ENCODE results near the gene MOGAT1.
"Not testable (repeated sequence)": the region's sequence is repeated elsewhere in the genome, so short reads cannot be mapped to it uniquely, and the experiment has no call there.

The MOGAT1 gene

DNA sequence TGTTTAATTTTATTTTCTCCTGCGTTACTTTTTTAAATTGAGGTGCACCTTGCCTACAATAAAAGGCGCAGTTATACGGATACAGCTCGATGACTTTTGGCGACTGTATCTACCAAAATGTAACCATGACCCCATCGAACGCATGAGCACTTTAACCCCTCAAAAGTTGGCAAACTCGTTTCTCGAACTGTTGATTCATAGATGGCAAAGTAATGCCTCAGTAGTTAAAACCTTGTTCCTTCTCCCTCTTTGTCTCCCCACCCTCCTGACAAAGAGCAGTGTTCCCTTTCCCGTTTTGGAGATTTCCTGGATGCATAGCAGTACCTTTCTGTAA is 577 bp downstream of the MOGAT1 start:
- no peak for DNase-seq

DNA sequence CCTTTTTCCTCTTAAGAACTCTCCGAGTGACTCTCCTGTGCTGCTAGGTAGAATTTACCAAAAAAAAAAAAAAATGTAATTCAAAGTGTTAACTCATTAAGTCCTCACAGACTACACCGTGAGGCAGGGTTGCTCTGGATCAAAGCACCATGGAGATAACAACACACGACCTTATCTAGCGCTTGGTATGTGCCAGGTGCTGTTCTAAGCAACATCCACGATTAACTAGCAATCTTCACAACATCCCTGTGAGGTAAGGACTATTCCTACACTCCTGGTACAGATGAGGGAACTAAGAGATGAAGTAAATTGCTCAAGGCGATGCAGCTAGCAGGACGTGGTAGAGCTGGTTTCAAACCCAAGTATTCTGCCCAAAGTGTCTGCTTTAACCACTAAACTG is 1.8 kb downstream of the MOGAT1 start:
- DNase-seq, result no peak

DNA sequence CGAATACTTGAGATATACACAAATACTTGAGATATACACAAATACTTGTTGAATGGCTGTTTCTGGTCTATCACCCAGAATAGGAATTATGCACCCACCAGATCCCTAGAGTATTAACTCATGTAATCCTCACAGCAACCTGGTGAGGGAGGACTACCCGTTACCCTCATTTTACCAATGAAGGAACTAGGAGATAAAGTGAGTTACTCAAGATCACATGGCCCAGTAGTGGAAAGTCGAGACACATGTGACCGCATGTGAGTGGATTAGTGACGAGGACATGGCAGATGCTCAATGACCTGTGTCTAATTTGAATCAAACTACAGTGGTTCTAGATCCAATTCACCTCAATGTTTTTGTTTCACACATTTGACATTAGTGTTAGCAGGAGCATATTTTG is 2.4 kb downstream of the MOGAT1 start:
- DNase-seq, result no peak

DNA sequence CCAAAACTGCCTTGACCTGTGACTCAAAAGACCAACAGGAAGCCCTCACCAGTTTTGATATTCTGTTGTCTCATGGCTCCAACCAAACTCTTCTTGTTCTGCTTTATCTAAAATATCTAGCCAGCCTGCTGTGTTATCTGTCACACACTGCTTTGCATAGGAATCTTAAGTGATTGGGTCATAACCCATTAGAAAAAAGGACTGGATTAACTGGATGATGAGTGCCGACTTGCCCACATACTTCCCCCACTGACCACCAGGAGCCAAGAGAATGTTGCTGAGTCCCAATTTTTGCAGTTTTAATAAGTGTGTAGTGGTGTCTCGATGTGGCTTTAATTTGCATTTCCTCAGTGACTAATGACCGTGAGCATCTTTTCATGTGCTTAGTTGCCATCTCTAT is 6.5 kb downstream of the MOGAT1 start:
- no peak for DNase-seq

DNA sequence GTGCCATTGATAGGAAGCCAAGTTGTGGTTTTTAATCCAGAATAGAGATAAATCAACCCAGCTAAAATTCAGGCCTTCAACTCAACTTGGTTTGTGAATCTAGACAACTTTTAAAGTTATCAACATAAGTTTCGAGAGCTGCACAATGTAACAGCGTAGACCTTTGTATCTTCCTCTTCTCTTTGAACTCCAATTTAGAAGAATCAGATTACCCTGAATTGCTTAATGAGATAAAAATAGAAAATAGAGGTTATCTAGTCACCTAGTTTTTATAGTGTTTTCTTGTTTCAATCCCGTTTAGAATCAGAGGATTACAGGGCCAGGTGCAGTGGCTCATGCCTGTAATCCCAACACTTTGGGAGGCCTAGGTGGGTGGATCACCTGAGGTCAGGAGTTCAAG is 12.3 kb downstream of the MOGAT1 start:
- DNase-seq, result no peak

DNA sequence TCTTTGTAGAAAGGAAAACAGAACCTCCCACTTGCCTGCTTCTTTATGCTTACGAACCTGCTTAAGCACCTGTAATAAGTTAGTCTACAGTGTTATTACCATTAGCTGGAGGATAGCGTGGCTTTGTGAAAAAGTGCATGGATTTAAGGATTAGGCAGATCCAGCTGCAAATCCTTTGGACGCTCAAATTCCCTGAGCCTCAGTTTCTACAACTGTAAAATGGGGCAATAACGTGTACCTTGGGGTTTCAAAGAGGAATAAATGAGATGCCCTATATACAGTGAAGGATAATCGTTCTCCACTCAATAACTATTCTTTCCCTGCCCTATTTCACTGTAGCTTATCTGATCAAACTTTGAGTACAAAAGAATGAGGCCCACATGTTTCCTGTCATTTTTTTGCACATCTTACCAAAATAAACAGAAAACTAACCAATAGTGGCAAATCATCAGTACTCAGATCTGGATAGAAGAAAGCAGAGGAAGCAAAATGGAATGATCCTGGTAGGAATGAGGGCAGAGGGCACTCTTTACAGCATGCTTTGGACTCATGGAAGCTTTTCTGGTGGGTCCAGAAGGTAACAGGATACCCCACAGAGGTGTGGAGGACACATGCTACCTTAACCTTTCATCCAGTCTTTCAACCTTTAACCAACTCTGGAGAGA is 14.8 kb downstream of the MOGAT1 start:
- DNase-seq, result no peak

DNA sequence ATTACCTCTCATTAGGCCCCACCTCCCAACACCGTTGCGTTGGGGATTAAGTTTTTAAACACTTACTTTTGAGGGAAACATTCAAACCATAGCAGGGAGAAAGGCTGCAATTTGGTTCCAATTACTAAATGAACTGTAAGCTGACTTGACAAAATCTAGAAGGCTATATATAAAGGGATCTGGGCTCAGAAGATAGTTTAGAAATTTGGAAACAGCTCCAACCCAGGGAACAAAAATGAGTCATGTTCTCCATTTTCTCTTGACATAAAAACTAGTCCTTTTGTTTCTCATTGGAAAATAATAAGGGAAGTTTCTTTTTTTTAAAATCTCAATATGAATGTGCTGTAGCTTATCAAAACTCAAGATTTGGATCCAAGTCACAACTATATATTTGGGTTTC is 17.5 kb downstream of the MOGAT1 start:
- no peak for DNase-seq

DNA sequence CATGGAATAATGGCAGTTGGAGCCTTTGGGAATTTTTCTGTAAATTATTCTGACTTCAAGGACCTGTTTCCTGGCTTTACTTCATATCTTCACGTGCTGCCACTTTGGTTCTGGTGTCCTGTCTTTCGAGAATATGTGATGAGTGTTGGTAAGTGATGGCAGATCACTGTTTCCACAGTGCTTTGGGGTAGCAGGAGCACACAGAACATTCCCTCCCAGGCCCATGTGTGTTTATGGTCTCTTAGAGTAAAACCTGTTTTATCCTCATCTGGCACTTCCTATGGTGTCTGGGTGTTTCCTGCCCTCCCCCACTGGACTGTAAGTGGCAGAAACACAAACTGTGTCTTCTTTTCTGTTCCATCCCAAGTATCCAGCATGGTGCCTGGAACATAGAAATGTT is 17.9 kb downstream of the MOGAT1 start:
- no peak for DNase-seq

DNA sequence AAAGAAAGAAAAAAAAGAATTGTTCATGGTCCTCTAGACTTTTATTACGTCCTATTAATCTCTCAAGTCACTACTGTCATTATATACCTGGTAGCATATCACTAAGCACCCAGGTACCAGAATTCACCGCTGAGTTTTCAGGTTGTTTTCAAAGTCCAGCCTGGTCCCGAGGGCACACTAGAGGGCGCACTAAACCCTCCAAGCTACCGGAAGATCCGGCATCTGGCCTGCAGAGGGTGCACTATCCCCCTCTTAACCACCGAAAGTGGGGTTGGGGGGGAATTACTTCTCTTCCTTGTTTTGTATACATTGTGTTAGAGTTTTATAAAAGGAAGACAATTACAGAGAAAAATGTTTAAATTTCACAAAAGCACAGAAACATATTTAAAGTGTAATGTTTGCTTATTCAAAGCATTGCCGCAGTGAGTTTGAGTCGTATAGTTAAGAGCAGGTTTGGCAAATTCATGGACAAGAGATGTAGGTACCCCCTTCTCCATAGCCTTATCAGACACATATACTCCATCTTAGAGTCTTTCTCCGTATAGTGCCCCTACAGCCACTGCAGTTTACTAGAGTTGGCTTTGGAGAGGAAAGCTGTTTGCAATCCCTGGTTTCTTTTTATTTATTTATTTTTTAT is 19.2 kb downstream of the MOGAT1 start:
- DNase-seq, result peak; percentile 48

DNA sequence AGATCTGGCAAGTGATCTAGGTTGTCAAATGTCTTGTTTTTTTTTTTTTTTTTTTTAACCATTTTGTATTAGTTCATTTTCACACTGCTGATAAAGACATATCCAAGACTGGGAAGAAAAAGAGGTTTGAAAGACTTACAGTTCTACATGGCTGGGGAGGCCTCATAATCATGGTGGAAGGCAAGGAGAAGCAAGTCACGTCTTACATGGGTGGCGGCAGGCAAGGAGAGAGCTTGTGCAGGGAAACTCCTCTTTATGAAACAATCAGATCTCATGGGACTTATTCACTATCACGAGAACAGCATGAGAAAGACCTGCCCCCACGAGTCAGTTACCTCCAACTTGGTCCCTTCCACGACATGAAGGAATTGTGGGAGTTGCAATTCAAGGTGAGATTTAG is 22.0 kb downstream of the MOGAT1 start:
- DNase-seq, result not testable (repeated sequence)

DNA sequence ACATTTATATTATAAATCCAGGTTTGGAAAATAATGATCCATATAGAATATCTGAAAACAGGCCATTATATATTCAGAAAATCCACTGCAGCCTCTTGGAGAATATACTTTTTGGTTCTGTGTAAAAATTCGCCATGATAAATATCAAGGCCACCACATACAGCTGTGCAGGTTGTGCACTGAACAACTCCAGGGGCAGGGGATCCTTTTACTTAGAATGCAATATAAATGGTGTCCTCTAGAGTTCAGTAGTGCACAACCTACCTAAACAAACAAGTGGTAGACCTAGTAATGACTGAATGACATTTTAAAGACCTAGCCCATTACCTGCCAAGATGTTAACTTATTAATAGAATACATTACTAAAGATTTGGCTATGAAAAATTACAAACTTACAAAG is 22.4 kb downstream of the MOGAT1 start:
- no peak for DNase-seq

DNA sequence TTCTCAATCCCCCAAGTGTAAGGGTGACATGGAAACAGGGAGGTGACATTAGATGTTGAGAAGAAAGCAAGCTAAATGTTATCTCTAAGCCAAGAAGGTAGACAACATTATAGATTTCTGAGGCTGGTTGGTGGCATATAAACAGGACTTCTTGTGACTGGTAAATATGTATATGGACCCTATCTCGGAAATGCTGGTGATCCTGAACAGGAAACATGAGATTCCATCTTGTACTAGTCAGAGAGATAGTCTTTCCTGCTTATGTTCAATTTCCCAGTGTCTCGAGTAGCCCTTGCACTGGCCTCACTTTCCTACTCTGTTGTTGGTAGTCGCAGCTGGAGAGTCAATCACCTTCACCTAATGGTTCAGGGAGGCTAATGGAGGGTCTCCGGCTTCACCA is 26.8 kb downstream of the MOGAT1 start:
- no peak for DNase-seq

DNA sequence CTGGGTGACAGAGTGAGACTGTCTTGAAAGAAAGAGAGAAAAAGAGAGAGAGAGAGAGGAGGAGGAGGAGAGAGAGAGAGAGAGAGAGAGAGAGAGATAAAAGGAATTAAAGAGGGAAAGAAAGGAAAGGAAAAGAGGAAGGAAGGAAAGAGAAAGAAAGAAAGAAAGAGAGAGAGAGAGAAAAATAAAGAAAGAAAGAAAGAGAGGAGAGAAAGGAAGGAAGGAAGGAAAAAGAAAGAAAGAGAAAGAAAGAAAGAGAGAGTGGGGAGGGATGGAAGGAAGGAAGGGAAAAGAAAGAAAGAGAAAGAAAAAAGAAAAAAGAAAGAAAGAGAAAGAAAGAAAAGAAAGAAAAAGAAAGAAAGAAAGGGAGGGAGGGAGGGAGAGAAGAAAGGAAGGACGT is 29.8 kb downstream of the MOGAT1 start:
- no peak for DNase-seq

DNA sequence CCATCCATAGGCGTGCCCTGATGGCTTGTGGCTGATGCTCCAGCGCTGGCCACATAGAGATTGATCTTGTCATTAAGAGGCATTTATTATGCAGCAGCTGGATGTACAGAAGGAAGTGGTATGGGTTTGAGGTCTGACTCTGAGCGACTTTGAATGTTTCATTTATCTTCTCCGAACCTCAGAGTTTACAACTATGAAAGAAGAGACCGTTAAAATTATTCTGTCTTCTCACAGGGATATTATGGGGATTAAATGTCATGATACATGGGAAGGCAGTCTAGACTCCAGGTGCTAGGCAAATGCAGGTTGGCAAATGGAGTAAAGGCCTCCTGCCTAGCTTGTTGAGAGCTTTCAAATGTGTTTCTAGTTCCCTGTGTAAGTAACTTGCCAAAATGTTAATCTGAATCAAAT is 30.3 kb downstream of the MOGAT1 start:
- no peak for DNase-seq

DNA sequence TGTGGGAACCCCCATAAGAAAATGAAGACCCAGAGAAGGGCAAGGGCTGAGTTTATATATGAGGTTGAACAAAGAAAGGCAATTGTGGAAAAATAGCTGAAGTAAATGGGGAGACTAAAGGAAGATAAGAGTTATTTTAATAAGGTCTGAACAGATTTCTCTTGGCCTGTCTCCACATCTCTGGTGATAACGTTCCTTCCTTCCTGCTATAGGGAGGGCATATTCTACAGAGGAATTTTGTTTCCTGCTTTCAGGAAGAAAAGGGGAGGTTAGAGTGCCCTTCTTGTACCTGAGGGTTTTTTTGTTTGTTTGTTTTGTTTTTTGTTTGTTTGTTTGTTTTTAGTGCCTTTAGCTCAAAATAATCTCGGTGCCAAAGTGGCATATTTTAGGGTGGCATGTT is 31.6 kb downstream of the MOGAT1 start:
- no peak for DNase-seq

DNA sequence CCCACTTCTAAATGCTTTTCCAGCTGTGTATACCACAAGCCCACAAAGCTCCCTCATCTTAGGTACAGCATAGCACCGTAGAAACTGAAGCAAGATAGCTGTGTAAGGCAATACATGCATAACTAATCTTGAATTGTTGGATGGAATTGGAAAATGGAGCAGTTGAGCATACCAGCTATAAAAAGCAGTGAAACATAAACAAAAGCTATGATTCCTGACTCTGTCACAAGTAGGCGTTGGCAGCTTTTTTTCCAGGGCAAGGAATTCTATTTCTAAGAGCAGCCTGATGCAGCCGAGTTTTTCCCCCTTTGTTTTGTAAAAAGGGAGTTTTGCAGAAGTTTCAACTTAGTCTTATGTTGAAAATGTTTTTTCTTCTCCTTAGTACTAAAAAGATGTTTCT is 32.4 kb downstream of the MOGAT1 start:
- no peak for DNase-seq

DNA sequence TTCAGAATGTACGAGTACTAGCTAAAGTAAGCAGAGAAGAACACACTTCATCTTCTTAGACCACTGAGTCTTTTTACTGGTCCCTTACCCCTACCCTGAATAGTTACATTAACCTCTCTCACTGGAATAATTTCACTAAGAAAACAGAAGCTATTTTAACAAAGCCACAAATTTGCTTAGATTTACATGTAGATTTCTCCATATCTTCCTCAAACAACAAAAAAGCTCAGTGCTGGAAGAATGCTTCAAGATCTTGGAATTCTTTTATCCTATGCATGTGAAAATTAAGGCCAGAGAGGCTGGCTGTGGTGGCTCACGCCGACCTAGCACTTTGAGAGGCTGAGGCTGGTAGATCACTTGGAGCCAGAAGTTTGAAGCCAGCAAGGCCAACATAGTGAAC is 35.2 kb downstream of the MOGAT1 start:
- no peak for DNase-seq

DNA sequence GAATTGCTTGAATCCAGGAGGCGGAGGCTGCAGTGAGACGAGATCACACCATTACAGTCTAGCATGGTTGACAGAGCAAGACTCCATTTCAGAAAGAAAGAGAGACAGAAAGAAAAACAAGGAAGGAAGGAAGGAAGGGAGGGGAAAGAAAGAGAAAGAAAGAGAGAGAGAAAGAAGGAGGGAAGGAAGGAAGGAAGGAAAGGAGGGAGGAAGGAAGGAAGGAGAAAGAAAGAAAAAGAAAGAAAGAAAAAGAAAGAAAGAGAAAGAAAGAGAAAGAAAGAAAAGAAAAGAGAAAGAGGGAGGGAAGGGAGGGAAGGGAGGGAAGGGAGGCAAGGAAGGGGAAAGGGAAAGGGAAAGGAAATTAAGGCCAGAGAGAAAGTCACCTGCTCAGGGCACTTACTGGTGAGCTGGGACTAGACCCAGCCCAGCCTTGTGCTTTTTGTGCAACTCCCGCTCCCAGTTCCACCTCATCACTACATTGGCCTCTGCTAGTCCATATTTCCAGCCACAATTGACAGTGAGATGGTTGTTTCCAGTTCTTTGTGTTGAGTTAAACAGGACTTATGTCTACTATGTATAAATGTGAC is 35.7 kb downstream of the MOGAT1 start:
- DNase-seq, result no peak

DNA sequence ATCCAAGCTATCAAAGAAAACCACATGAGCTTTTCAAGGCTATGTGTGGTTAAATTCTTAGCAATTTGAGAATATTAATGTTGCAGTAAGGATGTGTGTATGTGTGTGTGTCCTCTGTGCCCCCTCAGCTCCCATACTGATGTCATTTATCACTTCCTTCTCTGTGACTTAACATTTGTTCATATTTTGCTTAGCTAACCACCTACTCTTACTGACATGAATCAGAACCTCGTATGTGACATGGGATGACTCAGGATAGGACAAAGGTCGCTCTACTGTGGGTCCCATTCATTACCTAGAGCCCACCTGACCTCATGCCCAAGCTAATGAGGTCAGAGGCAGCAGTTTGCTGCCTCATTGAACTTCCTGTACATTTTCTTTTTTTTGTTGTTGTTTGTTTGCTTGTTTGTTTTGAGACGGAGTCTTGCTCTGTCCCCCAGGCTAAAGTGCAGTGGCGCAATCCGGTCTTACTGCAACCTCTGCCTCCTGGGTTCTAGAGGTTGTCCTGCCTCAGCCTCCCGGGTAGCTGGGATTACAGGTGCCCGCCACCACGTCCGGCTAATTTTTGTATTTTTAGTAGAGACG is 36.3 kb downstream of the MOGAT1 start:
- DNase-seq, result no peak

DNA sequence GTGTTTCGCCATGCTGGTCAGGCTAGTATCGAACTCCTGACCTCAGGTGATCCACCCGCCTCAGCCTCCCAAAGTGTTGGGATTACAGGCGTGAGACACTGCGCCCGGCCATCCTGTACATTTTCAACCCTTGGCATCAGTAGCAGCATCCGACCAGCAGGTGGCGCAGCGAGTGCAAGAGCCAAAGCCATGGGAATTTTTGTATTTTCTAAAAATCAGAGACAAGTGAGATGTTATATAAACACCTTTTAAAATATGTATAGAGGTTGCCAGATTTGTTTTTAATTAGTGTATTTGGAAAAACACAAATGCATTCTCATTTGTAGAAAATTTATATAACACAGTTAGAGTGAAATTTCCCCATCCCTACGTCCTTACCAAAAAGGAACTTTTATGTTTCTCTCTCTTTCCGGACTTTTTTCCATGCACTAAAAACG is 36.8 kb downstream of the MOGAT1 start:
- DNase-seq, result peak; percentile 55

DNA sequence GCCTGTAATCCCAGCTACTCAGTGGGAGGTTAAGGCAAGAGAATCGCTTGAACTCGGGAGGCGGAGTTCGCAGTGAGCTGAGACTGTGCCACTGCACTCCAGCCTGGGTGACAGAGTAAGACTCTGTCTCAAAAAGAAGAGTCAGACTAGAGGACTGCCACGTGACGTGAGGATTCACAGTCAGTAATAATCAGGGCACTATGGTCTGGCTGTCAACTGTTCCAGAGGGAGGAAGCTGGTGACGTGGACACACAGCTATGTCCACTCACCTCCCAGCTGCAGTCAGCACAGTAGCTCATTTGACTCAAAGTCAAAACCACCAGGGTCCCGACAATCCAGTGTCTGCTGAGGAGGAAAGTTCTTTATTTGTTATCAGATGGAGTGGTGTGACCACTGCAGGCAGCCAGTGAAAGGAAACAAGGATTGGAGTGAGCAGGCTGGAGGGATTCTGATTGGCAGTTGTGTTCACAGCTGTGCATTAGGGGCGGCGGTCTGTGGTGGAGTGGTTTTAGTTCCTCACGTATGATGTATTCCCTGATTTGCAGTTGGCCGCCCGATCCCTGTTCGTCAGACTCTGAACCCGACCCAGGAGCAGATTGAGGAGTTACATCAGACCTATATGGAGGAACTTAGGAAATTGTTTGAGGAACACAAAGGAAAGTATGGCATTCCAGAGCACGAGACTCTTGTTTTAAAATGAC is 37.9 kb downstream of the MOGAT1 start:
- peak; percentile 75 for DNase-seq

DNA sequence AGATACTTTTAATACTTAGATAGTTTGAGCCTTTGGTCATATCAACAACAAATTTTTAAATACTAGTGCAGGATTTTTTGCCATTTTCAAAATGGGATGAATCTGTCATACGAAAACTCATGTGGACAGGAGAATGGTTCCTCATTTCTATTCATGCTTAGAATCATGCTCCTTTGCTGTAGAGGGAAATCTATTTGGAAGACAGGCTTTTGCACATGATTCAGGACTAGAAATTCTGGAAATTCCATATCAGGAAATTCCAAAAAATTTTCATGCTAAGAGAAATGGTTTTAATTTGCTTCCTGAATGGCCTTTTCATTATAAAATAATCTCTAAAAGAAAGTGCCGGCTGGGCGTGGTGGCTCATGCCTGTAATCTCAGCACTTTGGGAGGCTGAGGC is 39.3 kb downstream of the MOGAT1 start:
- no peak for DNase-seq

DNA sequence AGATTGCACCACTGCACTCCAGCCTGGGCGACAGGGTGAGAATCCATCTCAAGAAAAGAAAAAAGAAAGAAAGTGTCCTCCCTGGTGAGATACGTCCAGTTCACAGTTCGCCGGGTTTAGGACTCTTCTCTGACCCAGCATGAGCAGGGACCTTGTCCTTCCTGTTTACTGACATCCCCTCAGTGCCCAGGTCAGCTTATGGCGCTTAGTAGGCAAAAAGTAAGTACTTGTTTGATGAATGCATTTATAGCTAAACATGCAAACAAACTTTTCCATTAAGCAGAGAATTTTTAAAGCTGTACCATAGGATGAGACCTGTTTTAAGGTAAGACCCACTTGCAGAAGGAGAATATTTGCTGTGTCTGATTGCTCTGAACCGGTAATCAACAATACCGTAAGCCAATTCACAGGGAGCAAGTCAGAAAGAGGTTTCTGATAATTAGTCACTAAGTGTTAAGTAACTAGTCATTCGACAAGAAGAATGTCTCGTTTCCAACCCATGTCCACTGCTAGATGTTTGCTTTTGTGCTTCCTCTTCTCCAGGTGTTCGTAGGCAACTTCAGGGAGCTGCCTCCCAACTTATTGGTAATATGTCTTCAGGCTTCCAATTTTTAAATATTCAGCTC is 40.0 kb downstream of the MOGAT1 start:
- DNase-seq, result no peak
